Gastrocnemius medialis (tissue), 4 donors: Measurements from ENCODE around the gene SETD3.

Experiments
- POLR2A ChIP-seq, 2 donors: fragments of 450-650 bp; IDR thresholded peaks; one replicate each; pipeline ENCODE4 v1.6.1; 2017; ENCODE audit warnings: antibody characterized with exemption in 2 of 2, mild to moderate bottlenecking in 2 of 2, moderate library complexity in 2 of 2
- TF ChIP-seq, protein P1 (sequence below), 5 experiments: fragments of 450-650 bp in 3 of 5; fragments of 200-600 bp in 2 of 5; sonication (generic) in 2 of 5; IDR thresholded peaks in 4 of 5; conservative IDR thresholded peaks in 1 of 5; 1 replicate in 4 of 5; 2 replicates in 1 of 5; pipeline ENCODE4 v1.5.1; 2016 to 2019; ENCODE audit warnings: antibody characterized with exemption in 5 of 5, mild to moderate bottlenecking in 3 of 5, moderate library complexity in 3 of 5

DNA sequence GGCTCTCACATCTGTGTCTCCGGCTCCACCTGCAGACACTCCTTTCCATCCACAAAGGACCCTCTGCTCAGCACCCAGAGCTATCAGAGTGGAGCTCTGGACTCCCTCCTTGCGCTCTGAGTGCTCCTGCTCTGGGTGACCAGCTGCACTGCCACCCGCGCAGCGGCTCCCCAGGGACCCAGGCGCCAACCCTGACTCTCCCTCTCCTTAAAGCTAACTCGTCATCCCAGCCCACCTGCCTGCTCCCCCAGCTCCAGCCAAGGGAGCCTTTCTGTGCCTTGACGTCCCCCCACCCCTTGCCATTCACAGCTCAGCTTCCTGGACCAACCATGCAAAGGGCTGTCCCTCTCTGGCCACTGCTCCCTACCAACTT, 99.0 kb downstream of the SETD3 start:
- TF ChIP-seq, protein P1, sequence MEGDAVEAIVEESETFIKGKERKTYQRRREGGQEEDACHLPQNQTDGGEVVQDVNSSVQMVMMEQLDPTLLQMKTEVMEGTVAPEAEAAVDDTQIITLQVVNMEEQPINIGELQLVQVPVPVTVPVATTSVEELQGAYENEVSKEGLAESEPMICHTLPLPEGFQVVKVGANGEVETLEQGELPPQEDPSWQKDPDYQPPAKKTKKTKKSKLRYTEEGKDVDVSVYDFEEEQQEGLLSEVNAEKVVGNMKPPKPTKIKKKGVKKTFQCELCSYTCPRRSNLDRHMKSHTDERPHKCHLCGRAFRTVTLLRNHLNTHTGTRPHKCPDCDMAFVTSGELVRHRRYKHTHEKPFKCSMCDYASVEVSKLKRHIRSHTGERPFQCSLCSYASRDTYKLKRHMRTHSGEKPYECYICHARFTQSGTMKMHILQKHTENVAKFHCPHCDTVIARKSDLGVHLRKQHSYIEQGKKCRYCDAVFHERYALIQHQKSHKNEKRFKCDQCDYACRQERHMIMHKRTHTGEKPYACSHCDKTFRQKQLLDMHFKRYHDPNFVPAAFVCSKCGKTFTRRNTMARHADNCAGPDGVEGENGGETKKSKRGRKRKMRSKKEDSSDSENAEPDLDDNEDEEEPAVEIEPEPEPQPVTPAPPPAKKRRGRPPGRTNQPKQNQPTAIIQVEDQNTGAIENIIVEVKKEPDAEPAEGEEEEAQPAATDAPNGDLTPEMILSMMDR (IDR thresholded peaks at IDR 0.05 in 4 of 5, conservative IDR thresholded peaks at IDR 0.05 in 1 of 5), result no peak
- TF ChIP-seq POLR2A (IDR thresholded peaks at IDR 0.05), result no peak
